GM12873 (cell line): ENCODE data around the gene LRP2BP.

ENCODE experiments used
- CTCF ChIP-seq: IDR thresholded peaks from 2 replicates; pipeline ENCODE4 v1.5.1; 2012; ENCODE audit warnings: low read depth, mild to moderate bottlenecking, moderate library complexity, low read length, control low read depth; ENCODE audit not compliant: insufficient read depth; ENCODE audit errors: missing control alignments

The LRP2BP gene

GRCh38 chr4:185382754-185383153, 13.0 kb downstream of the LRP2BP start:
- TF ChIP-seq CTCF = no peak

GRCh38 chr4:185381288-185382196, 14.2 kb downstream of the LRP2BP start:
- no peak for TF ChIP-seq CTCF

DNA sequence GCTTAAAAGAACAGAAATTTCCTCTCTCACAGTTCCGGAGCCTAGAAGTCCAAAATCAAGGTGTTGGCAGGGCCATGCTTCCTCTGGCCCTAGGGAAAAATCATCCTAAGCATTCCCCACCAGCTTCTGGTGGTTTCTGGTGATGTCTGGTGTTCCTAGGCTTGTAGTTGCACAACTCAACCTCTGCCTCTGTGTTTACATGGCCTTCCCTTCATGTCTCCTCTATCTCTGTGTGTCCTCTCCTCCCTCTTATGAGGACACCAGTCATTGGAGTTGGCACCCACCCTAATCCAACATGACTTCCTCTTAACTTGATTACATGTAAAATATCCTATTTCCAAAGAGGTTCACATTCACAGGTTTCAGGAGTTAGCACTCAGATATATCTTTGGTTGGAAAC, 15.4 kb downstream of the LRP2BP start:
- TF ChIP-seq CTCF = no peak

DNA sequence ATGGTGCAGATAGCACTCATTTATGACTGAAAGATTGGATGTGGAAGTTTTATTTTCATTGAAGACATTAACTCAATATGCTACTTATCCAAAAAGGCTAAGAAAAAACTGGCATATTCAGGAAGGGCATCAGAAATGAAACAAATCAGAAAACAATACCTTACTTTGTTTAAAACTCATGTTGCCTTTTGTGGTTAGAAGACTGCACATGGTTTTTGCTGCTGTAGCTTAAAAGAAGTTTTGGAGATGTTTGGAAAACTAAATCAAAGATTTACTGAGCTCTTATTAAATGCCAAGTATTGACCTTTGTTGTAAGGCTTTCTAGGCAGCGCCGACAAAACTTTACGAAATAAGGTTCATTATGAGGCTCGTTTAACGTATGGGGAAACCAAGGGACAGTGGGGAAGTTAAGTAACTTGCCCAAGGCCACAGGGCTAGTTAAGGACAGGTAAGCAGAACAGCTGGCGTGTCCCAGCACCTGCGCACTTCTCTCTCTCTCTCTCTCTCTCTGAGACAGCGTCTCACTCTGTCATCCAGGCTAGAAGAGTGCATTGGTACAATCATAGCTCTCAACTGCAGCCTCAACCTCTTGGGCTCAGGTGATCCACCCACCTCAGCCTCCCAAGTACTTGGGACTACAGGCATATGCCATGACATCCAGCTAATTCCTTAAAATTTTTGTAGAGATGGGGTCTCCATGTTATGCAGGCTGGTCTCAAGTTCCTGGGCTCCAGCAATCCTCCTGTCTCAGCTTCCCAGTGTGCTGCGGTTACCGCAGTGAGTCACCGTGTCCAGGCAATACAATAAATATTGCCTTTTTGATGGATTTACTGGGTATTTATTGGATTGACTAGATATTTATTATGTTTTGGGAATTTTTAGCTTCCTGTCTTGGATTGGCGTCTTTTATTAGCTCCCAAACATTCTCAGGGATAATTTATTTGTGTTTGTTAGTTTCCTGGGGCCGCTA, 16.1 kb downstream of the LRP2BP start:
- no peak for TF ChIP-seq CTCF

DNA sequence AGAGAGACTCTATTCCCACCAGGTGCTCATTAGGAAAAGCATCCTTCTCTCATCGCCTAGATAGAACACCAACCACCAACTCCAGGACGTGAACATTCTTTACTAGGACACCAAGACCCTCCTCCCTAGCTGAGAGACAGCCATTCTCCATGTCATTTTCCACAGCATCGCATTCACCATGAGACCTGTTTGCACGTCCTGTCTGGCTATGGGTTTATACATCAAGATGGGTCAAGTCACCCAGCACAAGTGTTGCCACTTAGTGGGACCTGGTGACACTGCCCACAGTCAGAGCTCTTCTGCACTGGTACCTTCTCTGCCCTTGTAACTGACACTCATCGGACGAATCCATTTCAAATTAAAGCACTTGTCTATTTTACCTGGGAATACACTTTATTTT, 17.5 kb downstream of the LRP2BP start:
- TF ChIP-seq CTCF = no peak

GRCh38 chr4:185374573-185374972, 21.2 kb downstream of the LRP2BP start:
- no peak for TF ChIP-seq CTCF

DNA sequence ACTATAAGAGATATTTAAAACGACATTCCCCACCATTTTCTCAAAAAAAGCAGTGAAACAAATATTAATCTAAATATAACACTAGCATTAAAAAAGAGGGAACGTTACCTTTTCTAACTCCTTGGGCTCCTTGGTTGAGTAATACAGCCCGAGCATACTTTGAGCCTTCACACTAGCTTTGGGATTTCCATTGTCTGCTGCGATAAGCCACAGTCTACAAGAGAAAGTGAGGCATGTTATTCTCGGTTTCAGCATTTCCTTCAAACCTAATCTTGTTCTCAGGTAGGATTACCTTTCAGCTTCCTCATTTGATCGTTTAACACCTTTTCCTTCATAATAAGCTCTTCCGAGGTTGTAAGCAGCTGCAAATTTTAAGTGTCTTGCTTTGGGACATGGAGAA, 21.7 kb downstream of the LRP2BP start:
- no peak for TF ChIP-seq CTCF
